Activated CD4-positive, CD25-positive, alpha-beta regulatory T cell treated with anti-CD3 and anti-CD28 coated beads, Interleukin-2, amount 50 U/mL, for 16 hours (primary cell): Measurements from ENCODE around the gene YIPF3.

Source experiments
- DNase-seq: peaks from one replicate; pipeline ENCODE4 v3.0.0-alpha.2; 2020; ENCODE audit warnings: low read depth, low spot score

The YIPF3 gene

GRCh38 chr6:43464337-43464736, 52.4 kb downstream of the YIPF3 start:
- no peak for DNase-seq

GRCh38 chr6:43461936-43462335, 54.8 kb downstream of the YIPF3 start:
- no peak for DNase-seq
